Uterus (tissue), 4 donors: ENCODE measurements around the gene TMEM88. TPM values are rescaled to one million over a fixed set of nuclear protein-coding genes. Genes with fewer than 3 reads are reported as not detected.
A peak's percentile ranks its signal among the peaks of the same experiment; 100 is the strongest.

ENCODE experiments used
- DNase-seq, 2 donors: peaks; one replicate each; pipeline ENCODE4 v3.0.0-alpha.2; 2019 to 2020
- H3K27ac ChIP-seq, 2 donors: fragments of 200-600 bp; sonication (generic); 1 replicate in 1 of 2; 2 replicates in 1 of 2; pipeline ENCODE4 v1.5.1; 2016 to 2018
- H3K27me3 ChIP-seq, 2 donors: fragments of 200-600 bp; sonication (generic); one replicate each; pipeline ENCODE4 v1.5.1; 2018 to 2019; ENCODE audit warnings: control low read depth in 1 of 2
- H3K36me3 ChIP-seq, 2 donors: fragments of 200-600 bp; sonication (generic); one replicate each; pipeline ENCODE4 v1.5.1; 2019; ENCODE audit warnings: control low read depth in 1 of 2
- H3K4me1 ChIP-seq, 2 donors: fragments of 200-600 bp; sonication (generic); one replicate each; pipeline ENCODE4 v1.5.1; 2018 to 2019; ENCODE audit warnings: control low read depth in 1 of 2
- H3K4me3 ChIP-seq, 2 donors: fragments of 200-600 bp; sonication (generic); 1 replicate in 1 of 2; 2 replicates in 1 of 2; pipeline ENCODE4 v1.5.1; 2018 to 2019; ENCODE audit warnings: mild to moderate bottlenecking in 1 of 2
- H3K9me3 ChIP-seq, 2 donors: fragments of 200-600 bp; sonication (generic); one replicate each; pipeline ENCODE4 v1.5.1; 2019; ENCODE audit warnings: control low read depth in 1 of 2
- CTCF ChIP-seq, 4 experiments: fragments of 200-600 bp in 2 of 4; fragments of 450-650 bp in 2 of 4; sonication (generic) in 2 of 4; IDR thresholded peaks; one replicate each; pipeline ENCODE4 v1.5.1; 2016 to 2019; ENCODE audit warnings: antibody characterized with exemption in 4 of 4, mild to moderate bottlenecking in 2 of 4, moderate library complexity in 1 of 4
- POLR2A ChIP-seq, 2 donors: fragments of 450-650 bp; IDR thresholded peaks; one replicate each; pipeline ENCODE4 v1.6.1; 2016; ENCODE audit warnings: antibody characterized with exemption in 2 of 2, mild to moderate bottlenecking in 1 of 2, moderate library complexity in 1 of 2
- intact Hi-C: fragments of 100-400 bp; cut with DNase I; formaldehyde crosslinking; loops from one replicate; pipeline ENCODE4 v1.15.1; 2023; ENCODE audit warnings: low total_unique reads
- total RNA-seq, 4 donors: library from RNA; depleted of rRNA in 3 of 4; stranded (reverse); fragments of >200 nt in 3 of 4; gene quantifications; one replicate each; pipeline versions ENCODE4 v1.1.0 to v1.2.4, GENCODE V29; 2014 to 2023
- donor health status: DM: yes; HTN: yes; CAD: no.

TMEM88 gene
- total RNA-seq, 4 donors from 2014 or later, result 7.3 to 68.1 (median 28.1) TPM

- Histone ChIP-seq H3K9me3 (no peaks in the 10 kb centered on the region), H3K36me3 (no peaks in the 10 kb centered on the region), H3K27me3 (no peaks in the 10 kb centered on the region), H3K27ac (no peak overlapping the region), H3K4me3 (no peak overlapping the region), H3K4me1 (no peaks in the 10 kb centered on the region)
- TF ChIP-seq POLR2A (IDR thresholded peaks at IDR 0.05) (no peak), CTCF (IDR thresholded peaks at IDR 0.05) (no peak)
- intact Hi-C loops, result no loop called here
- DNase-seq, result no peak
Measured at GRCh38 chr17:7875804-7876370, 21.0 kb downstream of the TMEM88 start.

GRCh38 chr17:7878234-7878633 lies 23.4 kb downstream of the TMEM88 start:
- intact Hi-C loops, result no loop called here
- DNase-seq, result no peak
- no peak overlapping the region for H3K4me3 ChIP-seq

GRCh38 chr17:7880076-7880868 lies 25.4 kb downstream of the TMEM88 start:
- TF ChIP-seq POLR2A (IDR thresholded peaks at IDR 0.05), result no peak
- TF ChIP-seq CTCF (IDR thresholded peaks at IDR 0.05), result no peak
- H3K27me3 ChIP-seq, result no peaks in the 10 kb centered on the region
- peaks cover 0 to 4% of the 10 kb centered on the region in 2 donors for H3K4me1 ChIP-seq
- DNase-seq, result no peak
- no peaks in the 10 kb centered on the region for H3K9me3 ChIP-seq
- H3K27ac ChIP-seq, result no peak overlapping the region
- H3K4me3 ChIP-seq, result no peak overlapping the region
- no peaks in the 10 kb centered on the region for H3K36me3 ChIP-seq
- intact Hi-C loops, result no loop called here

More at GRCh38 chr17:7878234-7878633, 23.4 kb downstream of the TMEM88 start:
- no peaks in the 10 kb centered on the region for H3K9me3 ChIP-seq
- H3K4me1 ChIP-seq, result peaks cover 0 to 4% of the 10 kb centered on the region in 2 donors
- H3K36me3 ChIP-seq, result no peaks in the 10 kb centered on the region
- H3K27me3 ChIP-seq, result no peaks in the 10 kb centered on the region
- H3K27ac ChIP-seq, result no peak overlapping the region
- TF ChIP-seq POLR2A (IDR thresholded peaks at IDR 0.05) (no peak), CTCF (IDR thresholded peaks at IDR 0.05) (no peak)

- H3K36me3 ChIP-seq, result no peaks in the 10 kb centered on the region
- no peak overlapping the region for H3K4me3 ChIP-seq
- intact Hi-C loops, result no loop called here
- peak overlapping the region; percentile 97 to 98 for H3K27ac ChIP-seq
- no peak for TF ChIP-seq POLR2A (IDR thresholded peaks at IDR 0.05)
- no peak for TF ChIP-seq CTCF (IDR thresholded peaks at IDR 0.05)
- no peaks in the 10 kb centered on the region for H3K9me3 ChIP-seq
- peak in 1 of 2 donors; percentile 49 for DNase-seq
- no peaks in the 10 kb centered on the region for H3K27me3 ChIP-seq
- peaks cover 0 to 4% of the 10 kb centered on the region in 2 donors for H3K4me1 ChIP-seq
Measured at GRCh38 chr17:7881276-7882054, 26.6 kb downstream of the TMEM88 start.
